ENCODE results near the gene PIK3AP1. TPM values are rescaled to one million over a fixed set of nuclear protein-coding genes. Genes with fewer than 3 reads are reported as not detected.
A peak's percentile ranks its signal among the peaks of the same experiment; 100 is the strongest.

PIK3AP1 gene
- total RNA-seq, 4 donors from 2014 or later = 5.8 to 111 (median 13.4) TPM

- no peak for DNase-seq
- Histone ChIP-seq H3K9me3 (no peaks in the 10 kb centered on the region), H3K4me1 (peaks cover 0 to 21% (median 9%) of the 10 kb centered on the region in 4 donors), H3K4me3 (peak overlapping the region; percentile 45 to 89 (median 77)), H3K27ac (peak overlapping the region in 2 of 4 donors; percentile 74 to 92), H3K27me3 (no peaks in the 10 kb centered on the region), H3K36me3 (no peaks in the 10 kb centered on the region)
- TF ChIP-seq POLR2A (IDR thresholded peaks at IDR 0.05) = no peak
- TF ChIP-seq, protein P1, sequence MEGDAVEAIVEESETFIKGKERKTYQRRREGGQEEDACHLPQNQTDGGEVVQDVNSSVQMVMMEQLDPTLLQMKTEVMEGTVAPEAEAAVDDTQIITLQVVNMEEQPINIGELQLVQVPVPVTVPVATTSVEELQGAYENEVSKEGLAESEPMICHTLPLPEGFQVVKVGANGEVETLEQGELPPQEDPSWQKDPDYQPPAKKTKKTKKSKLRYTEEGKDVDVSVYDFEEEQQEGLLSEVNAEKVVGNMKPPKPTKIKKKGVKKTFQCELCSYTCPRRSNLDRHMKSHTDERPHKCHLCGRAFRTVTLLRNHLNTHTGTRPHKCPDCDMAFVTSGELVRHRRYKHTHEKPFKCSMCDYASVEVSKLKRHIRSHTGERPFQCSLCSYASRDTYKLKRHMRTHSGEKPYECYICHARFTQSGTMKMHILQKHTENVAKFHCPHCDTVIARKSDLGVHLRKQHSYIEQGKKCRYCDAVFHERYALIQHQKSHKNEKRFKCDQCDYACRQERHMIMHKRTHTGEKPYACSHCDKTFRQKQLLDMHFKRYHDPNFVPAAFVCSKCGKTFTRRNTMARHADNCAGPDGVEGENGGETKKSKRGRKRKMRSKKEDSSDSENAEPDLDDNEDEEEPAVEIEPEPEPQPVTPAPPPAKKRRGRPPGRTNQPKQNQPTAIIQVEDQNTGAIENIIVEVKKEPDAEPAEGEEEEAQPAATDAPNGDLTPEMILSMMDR (IDR thresholded peaks at IDR 0.05) = no peak
Measured at GRCh38 chr10:96719200-96719599, 1.1 kb downstream of the PIK3AP1 start.

GRCh38 chr10:96718304-96718990, 1.9 kb downstream of the PIK3AP1 start:
- no peaks in the 10 kb centered on the region for H3K27me3 ChIP-seq
- no peaks in the 10 kb centered on the region for H3K36me3 ChIP-seq
- H3K4me3 ChIP-seq = peak overlapping the region in 2 of 4 donors; percentile 67 to 89
- DNase-seq = no peak
- peak overlapping the region in 1 of 4 donors; percentile 92 for H3K27ac ChIP-seq
- H3K4me1 ChIP-seq = peaks cover 0 to 21% (median 9%) of the 10 kb centered on the region in 4 donors
- no peaks in the 10 kb centered on the region for H3K9me3 ChIP-seq
- TF ChIP-seq POLR2A (IDR thresholded peaks at IDR 0.05) = no peak
- TF ChIP-seq, protein P1 (IDR thresholded peaks at IDR 0.05) = no peak

GRCh38 chr10:96716390-96716789, 3.9 kb downstream of the PIK3AP1 start:
- Histone ChIP-seq H3K4me3 (no peak overlapping the region), H3K27me3 (no peaks in the 10 kb centered on the region), H3K9me3 (no peaks in the 10 kb centered on the region), H3K36me3 (no peaks in the 10 kb centered on the region), H3K4me1 (peaks cover 0 to 21% (median 9%) of the 10 kb centered on the region in 4 donors), H3K27ac (peak overlapping the region in 1 of 4 donors; percentile 92)
- no peak for TF ChIP-seq POLR2A (IDR thresholded peaks at IDR 0.05)
- TF ChIP-seq, protein P1 (IDR thresholded peaks at IDR 0.05) = no peak
- DNase-seq = no peak

GRCh38 chr10:96714746-96715255, 5.5 kb downstream of the PIK3AP1 start:
- DNase-seq = no peak
- no peaks in the 10 kb centered on the region for H3K9me3 ChIP-seq
- peaks cover 0 to 8% (median 4%) of the 10 kb centered on the region in 4 donors for H3K4me1 ChIP-seq
- no peaks in the 10 kb centered on the region for H3K36me3 ChIP-seq
- H3K27me3 ChIP-seq = no peaks in the 10 kb centered on the region
- H3K27ac ChIP-seq = no peak overlapping the region
- TF ChIP-seq, protein P1 (IDR thresholded peaks at IDR 0.05) = no peak
- H3K4me3 ChIP-seq = no peak overlapping the region

GRCh38 chr10:96714031-96714590, 6.2 kb downstream of the PIK3AP1 start:
- Histone ChIP-seq H3K9me3 (no peaks in the 10 kb centered on the region), H3K4me3 (no peak overlapping the region), H3K27me3 (no peaks in the 10 kb centered on the region), H3K4me1 (peaks cover 0 to 8% (median 2%) of the 10 kb centered on the region in 4 donors), H3K27ac (no peak overlapping the region), H3K36me3 (no peaks in the 10 kb centered on the region)
- TF ChIP-seq POLR2A (IDR thresholded peaks at IDR 0.05) = no peak
- TF ChIP-seq, protein P1 (IDR thresholded peaks at IDR 0.05) = no peak
- DNase-seq = no peak
